Activated naive CD8-positive, alpha-beta T cell treated with anti-CD3 and anti-CD28 coated beads for 36 hours (primary cell): ENCODE data around the gene CRYL1. TPM values are rescaled to one million over a fixed set of nuclear protein-coding genes. Genes with fewer than 3 reads are reported as not detected.

Source experiments
- DNase-seq: peaks from one replicate; pipeline ENCODE4 v3.0.0; 2021
- H3K27ac Mint-ChIP-seq: one replicate; pipeline ENCODE4 v1.8.0; 2022; ENCODE audit warnings: mild to moderate bottlenecking, moderate library complexity, mixed read lengths
- H3K27me3 Mint-ChIP-seq: one replicate; pipeline ENCODE4 v1.8.0; 2022; ENCODE audit warnings: mild to moderate bottlenecking, mixed read lengths
- H3K36me3 Mint-ChIP-seq: one replicate; pipeline ENCODE4 v1.8.0; 2021; ENCODE audit warnings: mild to moderate bottlenecking, mixed read lengths
- H3K4me1 Mint-ChIP-seq: one replicate; pipeline ENCODE4 v1.8.0; 2021; ENCODE audit warnings: mixed read lengths
- H3K4me3 Mint-ChIP-seq: one replicate; pipeline ENCODE4 v1.8.0; 2022; ENCODE audit warnings: mild to moderate bottlenecking, moderate library complexity, mixed read lengths
- H3K9me3 Mint-ChIP-seq: one replicate; pipeline ENCODE4 v1.8.0; 2022; ENCODE audit warnings: mixed read lengths
- total RNA-seq, 2 experiments: library from RNA; stranded (reverse); gene quantifications; one replicate each; pipeline ENCODE4 v1.2.3, GENCODE V29; 2021

The CRYL1 gene
- total RNA-seq, 2 experiments from 2014 or later = 5.0 to 5.2 TPM

DNA sequence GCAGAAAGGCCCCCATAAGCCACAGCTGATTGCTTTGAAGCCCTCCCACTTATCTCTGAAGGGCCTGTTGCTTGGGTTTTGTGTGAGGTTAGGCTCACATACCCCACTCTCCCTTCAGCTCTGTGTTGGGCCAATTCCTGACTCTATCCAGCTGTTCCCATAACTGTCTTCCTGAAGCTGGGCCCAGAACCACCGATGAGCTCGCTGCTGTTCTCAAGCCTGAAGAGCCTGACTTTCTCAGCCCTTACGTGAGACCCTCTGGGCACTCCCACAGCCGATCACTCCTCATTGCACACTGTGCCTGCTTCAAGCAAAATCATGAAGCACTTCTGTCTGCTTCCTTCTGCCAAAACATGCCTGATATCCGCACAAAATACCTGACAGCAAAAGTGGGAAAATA is 124.1 kb downstream of the CRYL1 start:
- H3K36me3 Mint-ChIP-seq = peaks cover 2% of the 10 kb centered on the region
- no peak for DNase-seq
- peaks cover 8% of the 10 kb centered on the region for H3K4me1 Mint-ChIP-seq
- H3K27ac Mint-ChIP-seq = no peak overlapping the region
- no peaks in the 10 kb centered on the region for H3K27me3 Mint-ChIP-seq
- no peak overlapping the region for H3K4me3 Mint-ChIP-seq
- no peaks in the 10 kb centered on the region for H3K9me3 Mint-ChIP-seq

DNA sequence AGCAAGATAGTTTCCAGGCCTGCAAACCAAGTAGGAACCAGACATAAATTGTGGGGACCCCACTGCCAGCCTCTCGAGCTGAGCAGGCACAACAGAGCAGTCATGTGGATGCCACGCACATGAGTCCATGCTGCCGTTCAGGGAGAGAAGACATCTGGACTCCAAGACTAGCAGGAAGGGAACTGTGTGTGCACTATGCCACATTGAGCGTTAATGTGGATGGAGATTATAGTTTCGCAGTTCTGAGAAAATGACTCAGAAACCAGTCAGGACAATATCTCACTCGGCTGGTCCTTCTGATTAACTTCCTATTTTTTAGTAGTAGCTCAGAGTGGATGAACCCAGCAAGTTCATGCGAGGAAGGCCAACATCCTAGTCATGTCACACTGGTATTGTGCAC is 124.9 kb downstream of the CRYL1 start:
- no peak overlapping the region for H3K27ac Mint-ChIP-seq
- no peak overlapping the region for H3K4me3 Mint-ChIP-seq
- DNase-seq = no peak
- H3K4me1 Mint-ChIP-seq = peaks cover 6% of the 10 kb centered on the region
- no peaks in the 10 kb centered on the region for H3K36me3 Mint-ChIP-seq
- no peaks in the 10 kb centered on the region for H3K27me3 Mint-ChIP-seq
- no peaks in the 10 kb centered on the region for H3K9me3 Mint-ChIP-seq

DNA sequence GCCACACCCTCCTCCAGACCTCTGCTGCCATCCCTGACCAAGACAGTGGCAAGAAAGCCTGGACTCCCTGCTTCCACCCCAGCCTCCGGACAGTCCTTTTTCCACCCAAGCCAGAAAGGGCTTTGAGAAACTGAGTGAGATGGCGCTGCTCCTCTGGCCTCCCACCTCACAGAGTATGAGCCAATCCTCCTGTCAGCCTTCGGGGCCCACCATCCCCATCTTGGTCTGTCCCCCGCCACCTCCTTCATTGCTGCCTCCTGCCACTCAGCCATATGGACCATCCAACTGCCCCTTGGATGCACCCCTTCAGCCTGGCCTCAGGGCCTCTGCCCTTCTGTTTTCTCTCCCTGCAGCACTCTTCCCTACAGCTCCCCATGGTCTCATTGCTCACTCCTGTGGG is 125.7 kb downstream of the CRYL1 start:
- Mint-ChIP-seq H3K27me3 (no peaks in the 10 kb centered on the region), H3K9me3 (no peaks in the 10 kb centered on the region), H3K4me1 (peaks cover 6% of the 10 kb centered on the region), H3K36me3 (no peaks in the 10 kb centered on the region), H3K27ac (no peak overlapping the region), H3K4me3 (no peak overlapping the region)
- no peak for DNase-seq

DNA sequence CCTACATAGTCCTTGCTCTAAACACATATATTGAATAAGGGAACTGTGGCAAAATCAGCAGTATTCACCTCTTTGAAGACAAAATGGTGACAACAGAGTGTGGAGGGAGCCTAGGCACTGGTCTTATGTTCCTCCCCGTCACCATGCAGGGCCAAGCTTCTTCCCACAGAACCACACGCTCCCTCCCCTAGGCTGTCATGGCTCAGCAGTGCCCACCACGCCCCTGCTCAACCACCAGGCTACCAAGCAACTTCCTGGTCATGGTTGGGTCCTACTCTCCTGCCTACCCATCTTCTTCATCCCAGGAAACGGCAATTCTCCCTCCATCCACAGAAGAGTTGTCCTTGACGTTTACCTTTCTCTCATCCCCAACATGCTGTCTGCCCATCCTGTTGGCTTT is 126.1 kb downstream of the CRYL1 start:
- DNase-seq = no peak
- no peaks in the 10 kb centered on the region for H3K27me3 Mint-ChIP-seq
- no peaks in the 10 kb centered on the region for H3K36me3 Mint-ChIP-seq
- no peak overlapping the region for H3K4me3 Mint-ChIP-seq
- no peak overlapping the region for H3K27ac Mint-ChIP-seq
- H3K9me3 Mint-ChIP-seq = no peaks in the 10 kb centered on the region
- H3K4me1 Mint-ChIP-seq = peaks cover 6% of the 10 kb centered on the region

DNA sequence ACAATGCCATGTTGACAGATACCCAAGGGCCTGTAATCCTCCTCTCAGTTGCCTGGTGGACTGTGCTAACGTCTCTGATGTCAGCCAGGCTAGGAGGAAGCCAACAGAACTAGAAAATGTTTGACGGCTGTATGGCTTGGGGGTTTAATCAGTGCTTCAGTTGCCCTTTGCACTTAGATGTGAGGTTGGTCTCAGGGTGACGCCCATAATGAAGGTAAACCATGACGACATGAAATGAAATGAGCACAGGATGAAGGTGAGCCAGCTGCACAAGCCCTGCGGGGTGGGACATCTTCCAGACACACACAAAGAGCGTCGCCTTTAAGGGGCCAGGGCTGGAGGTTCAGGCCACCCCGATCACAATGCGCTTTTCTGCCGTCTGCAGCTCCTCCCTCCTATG is 127.2 kb downstream of the CRYL1 start:
- Mint-ChIP-seq H3K9me3 (no peaks in the 10 kb centered on the region), H3K4me3 (no peak overlapping the region), H3K36me3 (no peaks in the 10 kb centered on the region), H3K4me1 (peaks cover 6% of the 10 kb centered on the region), H3K27ac (no peak overlapping the region), H3K27me3 (no peaks in the 10 kb centered on the region)
- DNase-seq = no peak

DNA sequence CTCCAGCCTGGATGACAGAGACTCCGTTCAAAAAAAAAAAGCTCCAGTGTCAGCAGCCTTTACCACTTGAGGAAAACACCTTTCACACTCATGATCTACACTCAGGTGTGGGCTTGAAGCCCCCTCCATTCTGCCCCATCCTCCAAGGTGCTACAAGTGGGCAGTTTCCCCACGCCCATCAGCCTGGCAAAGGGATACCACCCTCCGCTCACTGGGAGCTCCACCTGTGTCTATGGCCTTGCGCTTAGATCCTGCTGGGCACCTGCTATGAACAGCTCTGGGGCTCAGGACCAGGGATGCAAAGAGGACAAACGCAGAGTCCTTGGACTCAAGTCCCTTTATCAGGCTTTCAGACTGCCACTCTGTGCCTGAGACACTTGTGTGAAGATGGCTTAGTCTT is 127.8 kb downstream of the CRYL1 start:
- Mint-ChIP-seq H3K36me3 (no peaks in the 10 kb centered on the region), H3K9me3 (no peaks in the 10 kb centered on the region), H3K4me1 (peaks cover 6% of the 10 kb centered on the region), H3K27me3 (no peaks in the 10 kb centered on the region), H3K4me3 (no peak overlapping the region), H3K27ac (no peak overlapping the region)
- DNase-seq = no peak

DNA sequence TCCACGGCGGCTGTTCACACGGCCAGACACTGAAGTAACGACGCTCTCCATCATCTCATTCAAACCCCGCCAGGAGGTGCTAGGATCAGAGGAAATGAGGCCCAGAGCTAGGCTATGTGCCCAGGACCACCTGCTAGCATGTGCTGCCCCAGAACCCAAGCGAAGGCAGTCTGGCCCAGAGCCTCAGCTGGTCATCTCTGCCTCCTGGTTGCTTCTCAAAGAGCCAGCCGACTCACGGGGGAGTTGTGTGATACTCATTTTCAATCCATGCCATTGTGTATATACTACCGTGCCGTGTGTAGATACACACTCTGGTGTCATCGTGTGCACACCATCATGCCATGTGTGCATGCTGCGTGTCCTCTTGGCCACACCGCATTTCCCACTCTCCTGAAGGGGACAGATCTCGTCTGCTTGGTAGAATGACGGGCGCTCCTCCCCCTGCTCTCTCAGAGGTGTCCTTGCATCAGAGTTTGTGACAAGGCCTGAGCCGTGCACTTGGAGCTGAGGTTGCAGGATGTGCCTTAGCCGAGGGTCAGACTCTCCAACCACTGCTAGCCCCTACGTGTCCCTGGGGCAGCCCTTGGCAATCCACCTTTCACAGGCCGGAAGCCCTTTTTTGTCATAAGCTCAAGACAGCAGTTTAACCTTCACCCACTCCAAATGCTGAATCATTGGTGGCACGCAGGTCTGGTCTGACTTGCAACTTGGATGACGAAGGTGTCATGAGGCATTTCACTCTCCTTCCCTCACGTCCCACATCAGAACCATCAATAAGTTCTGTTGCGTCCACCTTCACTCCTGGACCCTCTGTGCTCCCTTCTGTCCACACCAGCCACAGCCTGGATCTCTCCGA is 130.4 kb downstream of the CRYL1 start:
- H3K4me1 Mint-ChIP-seq = no peaks in the 10 kb centered on the region
- DNase-seq = no peak
- H3K27me3 Mint-ChIP-seq = no peaks in the 10 kb centered on the region
- no peaks in the 10 kb centered on the region for H3K36me3 Mint-ChIP-seq
- no peak overlapping the region for H3K4me3 Mint-ChIP-seq
- H3K9me3 Mint-ChIP-seq = no peaks in the 10 kb centered on the region
- H3K27ac Mint-ChIP-seq = no peak overlapping the region

DNA sequence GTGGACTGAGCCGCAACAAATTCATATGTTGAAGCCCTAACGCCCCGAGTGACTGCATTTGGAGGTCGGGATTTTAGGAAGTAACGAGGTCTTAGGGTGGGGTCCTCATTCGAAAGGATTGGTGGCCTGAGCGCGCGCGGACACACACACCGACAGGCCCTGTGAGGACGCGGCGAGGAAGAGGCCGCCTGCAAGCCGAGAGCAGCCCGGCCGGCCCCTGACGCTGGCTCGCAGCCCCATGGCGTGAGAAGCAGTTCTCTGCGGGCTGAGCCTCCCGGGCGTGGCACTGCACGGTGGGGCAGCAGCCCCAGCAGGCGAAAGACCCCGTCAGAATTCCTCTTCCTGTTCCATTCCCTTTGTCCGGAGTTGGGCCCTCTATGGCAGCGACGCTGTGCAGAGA is 131.2 kb downstream of the CRYL1 start:
- no peaks in the 10 kb centered on the region for H3K27me3 Mint-ChIP-seq
- no peaks in the 10 kb centered on the region for H3K4me1 Mint-ChIP-seq
- no peaks in the 10 kb centered on the region for H3K9me3 Mint-ChIP-seq
- no peak overlapping the region for H3K27ac Mint-ChIP-seq
- no peaks in the 10 kb centered on the region for H3K36me3 Mint-ChIP-seq
- no peak for DNase-seq
- H3K4me3 Mint-ChIP-seq = no peak overlapping the region

DNA sequence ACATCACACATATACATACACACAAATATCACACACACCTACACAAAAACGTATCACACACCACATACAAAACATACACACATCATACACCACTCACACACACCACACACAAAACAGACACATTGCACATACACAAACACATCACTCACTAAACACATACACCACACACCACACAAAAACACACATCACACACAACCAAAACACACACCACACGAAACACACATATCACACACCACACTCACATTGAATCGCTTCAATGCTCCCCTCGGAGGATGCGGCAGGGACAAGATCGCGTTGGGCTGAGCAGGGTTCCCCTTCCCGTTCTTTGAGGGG is 131.5 kb downstream of the CRYL1 start:
- Mint-ChIP-seq H3K4me1 (no peaks in the 10 kb centered on the region), H3K4me3 (no peak overlapping the region), H3K27ac (no peak overlapping the region), H3K9me3 (no peaks in the 10 kb centered on the region), H3K27me3 (no peaks in the 10 kb centered on the region), H3K36me3 (no peaks in the 10 kb centered on the region)
- DNase-seq = no peak

DNA sequence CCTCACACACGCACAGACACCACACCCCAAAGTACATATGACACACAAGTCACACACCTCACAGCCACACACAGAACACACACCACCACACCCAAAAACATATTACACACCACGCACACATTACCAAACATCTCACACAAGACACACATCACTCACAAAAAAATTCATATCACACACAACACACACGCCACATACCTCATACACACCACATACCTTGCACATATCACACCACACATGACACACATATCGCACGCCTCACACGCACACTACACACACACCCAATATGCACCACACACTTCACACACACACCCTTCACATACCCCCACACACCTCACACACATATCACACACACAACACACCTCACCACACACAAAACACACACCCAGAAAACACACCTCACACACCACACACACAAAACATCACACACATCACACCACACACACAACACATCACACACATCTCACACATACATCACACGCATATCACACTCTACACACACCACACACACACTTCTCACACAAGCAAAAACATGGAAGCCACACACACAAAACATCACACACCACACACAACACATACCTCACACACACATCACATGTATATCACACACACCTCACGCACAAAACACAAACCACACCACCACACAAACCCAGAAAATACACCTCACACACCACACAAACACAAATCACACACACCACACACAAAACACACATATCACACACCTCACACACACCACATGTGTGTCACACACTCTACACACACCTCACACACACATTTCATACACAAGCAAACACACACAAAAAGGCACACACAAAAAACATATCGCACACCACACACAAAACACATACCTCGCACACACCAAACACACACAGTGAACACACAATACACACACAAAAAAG is 132.1 kb downstream of the CRYL1 start:
- no peak overlapping the region for H3K4me3 Mint-ChIP-seq
- H3K27ac Mint-ChIP-seq = no peak overlapping the region
- peaks cover 1% of the 10 kb centered on the region for H3K4me1 Mint-ChIP-seq
- DNase-seq = no peak
- H3K27me3 Mint-ChIP-seq = no peaks in the 10 kb centered on the region
- H3K9me3 Mint-ChIP-seq = no peaks in the 10 kb centered on the region
- H3K36me3 Mint-ChIP-seq = no peaks in the 10 kb centered on the region

DNA sequence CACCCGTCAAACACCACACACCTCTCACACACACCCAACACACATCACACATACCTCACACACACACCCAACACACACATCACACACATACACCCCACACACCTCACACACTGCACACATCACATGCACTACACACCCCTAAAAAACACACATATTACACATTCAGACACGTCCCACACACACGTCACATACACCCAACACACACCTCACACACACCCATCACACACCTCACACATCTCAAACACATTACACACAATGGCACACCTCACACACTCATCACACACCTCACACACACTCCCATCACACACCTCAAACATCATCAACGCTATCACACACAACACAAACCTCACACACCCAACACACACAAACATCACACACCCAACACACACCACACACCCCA is 133.1 kb downstream of the CRYL1 start:
- peaks cover 10% of the 10 kb centered on the region for H3K4me1 Mint-ChIP-seq
- H3K4me3 Mint-ChIP-seq = no peak overlapping the region
- no peaks in the 10 kb centered on the region for H3K36me3 Mint-ChIP-seq
- no peak overlapping the region for H3K27ac Mint-ChIP-seq
- H3K9me3 Mint-ChIP-seq = no peaks in the 10 kb centered on the region
- no peaks in the 10 kb centered on the region for H3K27me3 Mint-ChIP-seq
- DNase-seq = no peak

DNA sequence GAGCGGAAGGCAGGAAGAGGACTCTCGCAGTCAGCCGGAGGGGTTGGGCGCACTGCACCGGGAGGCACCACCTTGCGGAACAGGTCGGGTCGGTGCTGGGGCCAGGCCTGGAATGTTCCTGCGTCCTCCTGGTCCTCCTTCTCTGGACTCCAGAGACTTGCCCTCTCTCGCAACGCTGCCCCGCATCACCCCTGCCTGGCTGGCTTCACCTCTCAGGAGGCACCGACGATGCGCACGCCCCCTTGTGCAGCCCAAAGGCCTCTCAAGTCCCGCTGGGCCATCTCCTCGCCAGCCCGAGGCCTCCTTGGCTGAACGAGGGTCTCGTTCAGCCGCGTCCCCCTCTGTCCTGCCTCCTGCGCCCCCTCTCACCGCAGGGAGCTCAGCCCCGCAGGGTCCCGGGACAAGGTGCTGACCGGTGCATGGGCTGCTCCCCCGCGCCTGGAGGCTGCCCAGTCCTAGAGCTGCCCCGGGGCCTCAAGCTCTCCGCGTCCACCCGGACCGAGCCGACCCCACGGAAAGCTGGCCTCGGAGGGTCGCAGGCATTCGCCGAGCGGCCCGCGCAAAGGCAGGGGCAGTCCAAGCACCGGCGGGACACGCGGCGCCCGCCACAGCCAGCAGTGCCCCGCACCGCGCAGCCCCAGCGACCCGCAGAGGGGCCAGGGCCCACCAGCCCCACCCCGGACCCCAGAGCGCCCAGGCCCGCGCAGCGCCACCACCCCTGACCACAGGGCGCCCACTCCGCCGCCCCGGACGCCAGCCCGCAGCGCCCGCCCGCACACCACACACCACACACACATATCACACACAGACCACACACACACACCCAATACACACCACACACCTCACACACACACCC is 133.8 kb downstream of the CRYL1 start:
- Mint-ChIP-seq H3K36me3 (no peaks in the 10 kb centered on the region), H3K27me3 (no peaks in the 10 kb centered on the region), H3K9me3 (no peaks in the 10 kb centered on the region), H3K4me3 (no peak overlapping the region), H3K4me1 (peaks cover 14% of the 10 kb centered on the region), H3K27ac (no peak overlapping the region)
- DNase-seq = no peak

DNA sequence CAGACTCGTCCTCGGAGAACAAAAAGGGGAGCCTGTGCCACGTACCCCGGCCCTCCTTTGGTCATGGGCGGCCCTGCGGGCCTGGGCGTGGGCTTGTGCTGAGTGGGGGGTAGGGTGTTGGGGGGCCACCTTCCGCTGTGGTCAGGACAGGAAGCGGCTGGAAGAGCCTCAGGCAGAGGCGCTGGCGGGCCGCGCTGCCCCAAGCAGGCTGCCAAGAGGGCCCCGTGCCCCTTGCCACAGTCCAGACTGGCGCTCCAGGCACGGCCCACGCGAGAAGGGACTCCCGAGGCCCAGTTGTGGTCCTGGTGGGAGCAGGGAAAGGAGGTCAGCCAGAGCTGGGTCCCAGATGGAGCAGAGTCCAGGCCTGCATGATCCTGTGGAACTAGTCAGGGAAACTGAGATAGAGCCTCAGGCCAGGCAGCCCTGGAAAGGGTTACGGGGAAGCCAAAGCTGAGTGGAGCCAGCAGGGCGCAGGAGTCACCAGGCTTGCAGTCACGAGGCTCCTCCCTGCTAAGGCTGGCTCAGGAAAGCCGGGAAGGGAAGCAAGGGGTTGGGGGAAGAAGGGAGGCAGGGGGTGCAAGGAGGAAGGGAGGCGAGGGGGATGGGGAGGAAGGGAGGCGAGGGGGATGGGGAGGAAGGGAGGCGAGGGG is 135.0 kb downstream of the CRYL1 start:
- no peak for DNase-seq
- Mint-ChIP-seq H3K4me1 (peaks cover 14% of the 10 kb centered on the region), H3K27ac (no peak overlapping the region), H3K27me3 (no peaks in the 10 kb centered on the region), H3K36me3 (no peaks in the 10 kb centered on the region), H3K9me3 (no peaks in the 10 kb centered on the region), H3K4me3 (no peak overlapping the region)

DNA sequence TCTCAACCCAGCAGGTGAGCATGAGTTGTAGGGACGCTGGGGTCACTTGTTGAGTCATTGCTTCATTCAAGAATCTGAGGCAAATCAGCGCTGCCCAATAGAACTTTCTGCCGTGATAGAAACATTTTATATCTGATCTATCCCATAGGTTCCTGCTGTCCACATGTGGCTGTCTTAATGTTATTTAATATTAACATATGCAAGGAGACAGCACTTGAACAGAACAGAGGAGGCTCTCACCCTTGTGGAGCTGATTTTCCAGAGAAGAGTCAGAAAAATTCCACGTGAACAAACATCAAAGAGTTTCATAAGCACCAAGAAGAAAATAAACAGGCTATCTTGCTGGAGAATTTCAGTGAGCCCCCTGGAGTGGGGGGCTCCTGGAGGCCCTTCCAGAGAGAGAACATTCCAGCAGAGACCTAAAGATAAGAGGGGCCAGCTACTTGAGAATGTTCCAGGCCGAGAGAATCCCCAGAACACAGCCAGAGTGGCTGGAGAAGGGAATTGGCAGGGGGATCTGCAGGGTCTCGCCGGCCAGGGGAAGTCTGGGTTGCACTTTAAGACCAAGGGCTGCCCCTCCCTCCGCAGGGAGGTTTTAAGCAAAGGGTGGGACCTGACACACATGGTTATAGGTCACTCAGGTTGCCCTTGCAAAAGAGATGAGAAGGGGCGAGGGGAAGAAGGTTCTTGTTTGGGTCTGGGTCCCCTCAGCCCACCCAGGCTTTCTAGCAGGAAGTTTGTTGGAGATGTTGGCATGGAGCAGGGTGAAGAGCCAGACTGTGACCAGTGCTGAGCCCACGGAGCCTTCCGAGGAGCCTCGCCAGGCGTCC is 135.7 kb downstream of the CRYL1 start:
- H3K9me3 Mint-ChIP-seq = no peaks in the 10 kb centered on the region
- DNase-seq = no peak
- peaks cover 14% of the 10 kb centered on the region for H3K4me1 Mint-ChIP-seq
- H3K36me3 Mint-ChIP-seq = no peaks in the 10 kb centered on the region
- H3K27me3 Mint-ChIP-seq = no peaks in the 10 kb centered on the region
- H3K4me3 Mint-ChIP-seq = no peak overlapping the region
- H3K27ac Mint-ChIP-seq = no peak overlapping the region
